ENCODE data around the gene LYST.

DNA sequence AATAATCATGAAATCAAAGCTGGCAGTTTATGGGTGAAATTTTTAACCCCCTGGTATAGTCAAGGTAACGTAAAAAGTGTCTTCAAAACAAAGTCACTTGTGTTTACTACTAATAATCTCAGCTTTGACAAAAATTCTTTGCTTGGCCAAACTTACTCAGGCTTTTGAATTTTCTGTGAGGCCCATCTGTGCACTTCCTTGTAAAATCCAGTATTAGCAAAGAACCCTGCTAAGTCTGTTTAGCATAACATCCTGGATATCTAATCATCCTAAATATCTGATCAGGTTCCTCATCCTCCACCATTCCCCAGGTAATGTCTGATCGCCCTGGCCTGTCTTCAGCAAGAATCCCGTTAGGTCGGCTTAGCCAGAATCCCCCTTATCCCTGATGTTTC, 3.0 kb downstream of the LYST start:
- TF ChIP-seq, protein P1, sequence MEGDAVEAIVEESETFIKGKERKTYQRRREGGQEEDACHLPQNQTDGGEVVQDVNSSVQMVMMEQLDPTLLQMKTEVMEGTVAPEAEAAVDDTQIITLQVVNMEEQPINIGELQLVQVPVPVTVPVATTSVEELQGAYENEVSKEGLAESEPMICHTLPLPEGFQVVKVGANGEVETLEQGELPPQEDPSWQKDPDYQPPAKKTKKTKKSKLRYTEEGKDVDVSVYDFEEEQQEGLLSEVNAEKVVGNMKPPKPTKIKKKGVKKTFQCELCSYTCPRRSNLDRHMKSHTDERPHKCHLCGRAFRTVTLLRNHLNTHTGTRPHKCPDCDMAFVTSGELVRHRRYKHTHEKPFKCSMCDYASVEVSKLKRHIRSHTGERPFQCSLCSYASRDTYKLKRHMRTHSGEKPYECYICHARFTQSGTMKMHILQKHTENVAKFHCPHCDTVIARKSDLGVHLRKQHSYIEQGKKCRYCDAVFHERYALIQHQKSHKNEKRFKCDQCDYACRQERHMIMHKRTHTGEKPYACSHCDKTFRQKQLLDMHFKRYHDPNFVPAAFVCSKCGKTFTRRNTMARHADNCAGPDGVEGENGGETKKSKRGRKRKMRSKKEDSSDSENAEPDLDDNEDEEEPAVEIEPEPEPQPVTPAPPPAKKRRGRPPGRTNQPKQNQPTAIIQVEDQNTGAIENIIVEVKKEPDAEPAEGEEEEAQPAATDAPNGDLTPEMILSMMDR (IDR thresholded peaks at IDR 0.05; ENCODE audit: poor library complexity): no peak
- TF ChIP-seq EZH2phosphoT487 (IDR thresholded peaks at IDR 0.05; ENCODE audit: low read depth, severe bottlenecking, unreplicated experiment) (no peak), EZH2 (IDR thresholded peaks at IDR 0.05; ENCODE audit: borderline replicate concordance) (no peak)

Data from hepatocyte (in vitro differentiated cells).